ENCODE measurements around the gene MYOCOS.

GRCh38 chr1:171622152-171622462 lies at the start of gene MYOCOS:
- no peak for TF ChIP-seq EZH2phosphoT487 (IDR thresholded peaks at IDR 0.05; ENCODE audit: insufficient read depth, low read depth)
- TF ChIP-seq EZH2 (IDR thresholded peaks at IDR 0.05; ENCODE audit: insufficient read depth, poor library complexity, severe bottlenecking): no peak
